Activated CD4-positive, CD25-positive, alpha-beta regulatory T cell treated with anti-CD3 and anti-CD28 coated beads, Interleukin-2, amount 50 U/mL, for 24 hours (primary cell): ENCODE results near the gene C20orf202.
"Not testable (repeated sequence)": the region's sequence is repeated elsewhere in the genome, so short reads cannot be mapped to it uniquely, and the experiment has no call there.

Source experiments
- ATAC-seq, 2 donors: fragments of 150-1000 bp; cut with Tn5 transposase; one replicate each; pipeline ENCODE4 v1.10.0; 2021; ENCODE audit warnings: mild to moderate bottlenecking in 1 of 2, moderate library complexity in 1 of 2

C20orf202 gene

GRCh38 chr20:1209447-1210387 lies 6.5 kb downstream of the C20orf202 start:
- ATAC-seq: peak; percentile 52 to 53

GRCh38 chr20:1210501-1210900 lies 7.2 kb downstream of the C20orf202 start:
- no peak for ATAC-seq

- ATAC-seq: no peak
Measured at GRCh38 chr20:1212023-1212422, 8.8 kb downstream of the C20orf202 start.

- peak; percentile 61 to 64 for ATAC-seq
Measured at GRCh38 chr20:1212607-1213396, 9.5 kb downstream of the C20orf202 start.

- ATAC-seq: peak in 1 of 2 donors; percentile 6
Measured at GRCh38 chr20:1214838-1215261, 11.6 kb downstream of the C20orf202 start.

GRCh38 chr20:1215386-1216170 lies 12.3 kb downstream of the C20orf202 start:
- peak; percentile 85 to 86 for ATAC-seq

- not testable (repeated sequence) for ATAC-seq
Measured at GRCh38 chr20:1216527-1217427, 13.5 kb downstream of the C20orf202 start.

GRCh38 chr20:1222750-1223149 lies 19.5 kb downstream of the C20orf202 start:
- ATAC-seq: not testable (repeated sequence)

- no peak for ATAC-seq
Measured at GRCh38 chr20:1224205-1224890, 21.1 kb downstream of the C20orf202 start.

- ATAC-seq: peak; percentile 27 to 44
Measured at GRCh38 chr20:1225263-1225782, 22.1 kb downstream of the C20orf202 start.

GRCh38 chr20:1225783-1226654 lies 22.8 kb downstream of the C20orf202 start, which contains the start of gene RAD21L1:
TSS of gene RAD21L1 (plus strand) at chr20:1226044. CDS start at chr20:1228454, 2,410 bp downstream.
- peak; percentile 73 to 80 for ATAC-seq

GRCh38 chr20:1229541-1229940 lies 26.3 kb downstream of the C20orf202 start:
- ATAC-seq: no peak

- peak in 1 of 2 donors; percentile 27 for ATAC-seq
Measured at GRCh38 chr20:1232286-1233111, 29.2 kb downstream of the C20orf202 start.

GRCh38 chr20:1240549-1240948 lies 37.3 kb downstream of the C20orf202 start:
- no peak for ATAC-seq

- no peak for ATAC-seq
Measured at GRCh38 chr20:1241456-1241855, 38.2 kb downstream of the C20orf202 start.

GRCh38 chr20:1242099-1242498 lies 38.8 kb downstream of the C20orf202 start:
- no peak for ATAC-seq

- no peak for ATAC-seq
Measured at GRCh38 chr20:1242530-1242929, 39.3 kb downstream of the C20orf202 start.

- no peak for ATAC-seq
Measured at GRCh38 chr20:1245578-1245977, 42.3 kb downstream of the C20orf202 start.

GRCh38 chr20:1247689-1248088 lies 44.4 kb downstream of the C20orf202 start:
- no peak for ATAC-seq
